GM18873 (cell line): ENCODE results near the gene NOS1.
"Not testable (repeated sequence)": the region's sequence is repeated elsewhere in the genome, so short reads cannot be mapped to it uniquely, and the experiment has no call there.

ENCODE experiments used
- ATAC-seq: cut with Tn5 transposase; IDR thresholded peaks from one replicate; pipeline ENCODE4 v1.9.1; 2021; ENCODE audit warnings: mild to moderate bottlenecking, moderate library complexity, moderate number of reproducible peaks; ENCODE audit not compliant: unreplicated experiment, low FRiP score

The NOS1 gene

DNA sequence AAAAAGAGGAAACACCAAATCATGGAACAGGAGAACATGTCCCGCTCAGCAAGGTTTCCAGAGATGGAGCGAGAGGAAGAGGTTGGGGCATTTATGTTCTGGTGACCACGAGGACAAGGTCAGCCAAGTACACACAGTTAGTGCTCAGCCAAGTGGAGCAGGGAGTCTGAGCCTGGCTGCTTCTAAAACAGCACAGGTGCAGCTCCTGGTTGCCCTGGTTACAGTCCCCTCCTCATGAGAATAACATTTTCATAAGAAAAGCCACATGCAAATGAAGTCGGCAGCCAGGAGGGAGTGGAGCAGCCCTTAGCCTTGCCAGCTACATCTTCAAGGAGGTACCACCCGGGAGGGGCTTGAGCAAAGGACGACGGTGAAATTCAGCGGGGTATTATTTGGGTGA is 81.8 kb downstream of the NOS1 start:
- ATAC-seq, result no peak

DNA sequence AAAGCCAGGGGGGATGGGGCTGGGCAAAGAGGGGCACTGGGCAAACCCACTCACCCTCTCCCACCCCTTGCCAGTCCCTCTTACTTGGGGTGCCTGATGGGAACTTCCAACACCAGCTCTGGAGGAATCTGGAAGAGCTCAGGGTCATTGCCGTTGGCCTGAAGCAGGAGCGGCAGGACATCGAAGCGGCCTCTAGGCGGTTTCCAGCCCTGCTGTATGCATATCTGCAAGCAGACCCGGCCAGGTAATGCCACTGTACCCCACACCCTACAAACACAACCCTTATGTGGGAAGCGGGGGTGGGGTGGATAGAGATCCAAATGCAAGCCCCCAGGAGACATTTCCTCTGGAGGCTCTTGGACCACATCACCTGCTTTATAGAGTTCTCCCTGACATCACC is 83.6 kb downstream of the NOS1 start:
- no peak for ATAC-seq

DNA sequence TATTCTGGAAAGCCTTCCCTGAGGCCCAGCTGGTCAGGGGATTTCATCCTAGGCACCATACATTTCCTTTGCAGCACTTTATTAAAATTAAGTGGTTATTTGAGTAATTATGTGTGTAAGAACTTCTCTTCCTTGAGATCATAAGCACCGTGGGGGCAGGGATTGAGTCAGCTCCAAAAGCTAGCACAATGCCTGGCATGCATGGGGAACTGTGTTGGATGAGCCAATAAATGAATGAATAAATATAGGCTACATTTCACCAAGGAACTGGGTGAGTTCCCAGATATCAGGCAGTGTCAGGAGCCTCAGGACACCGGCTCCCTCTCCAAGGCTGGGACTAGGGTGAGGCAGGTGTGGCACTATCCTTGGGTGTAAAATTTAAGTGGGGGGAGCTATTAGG is 88.3 kb downstream of the NOS1 start:
- ATAC-seq, result no peak

DNA sequence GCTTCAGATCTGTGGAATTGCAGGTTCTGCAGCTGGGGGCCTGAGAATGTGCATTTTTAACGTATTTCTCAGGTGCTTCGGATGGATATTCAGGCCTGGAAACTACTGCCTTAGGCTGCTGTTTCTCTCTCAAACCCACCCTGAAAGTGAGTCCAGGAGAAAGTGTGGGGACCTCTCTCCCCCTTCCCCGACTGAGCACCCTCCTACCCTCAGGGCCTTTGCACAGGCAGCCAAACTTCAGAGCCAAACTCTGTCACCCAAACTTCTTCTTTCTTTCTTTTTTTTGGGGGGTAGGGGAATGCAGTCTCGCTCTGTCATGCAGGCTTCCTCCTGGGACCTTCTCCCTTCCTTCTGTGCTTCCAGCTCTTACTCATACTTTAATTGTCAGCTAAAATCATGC is 88.7 kb downstream of the NOS1 start:
- ATAC-seq, result no peak

DNA sequence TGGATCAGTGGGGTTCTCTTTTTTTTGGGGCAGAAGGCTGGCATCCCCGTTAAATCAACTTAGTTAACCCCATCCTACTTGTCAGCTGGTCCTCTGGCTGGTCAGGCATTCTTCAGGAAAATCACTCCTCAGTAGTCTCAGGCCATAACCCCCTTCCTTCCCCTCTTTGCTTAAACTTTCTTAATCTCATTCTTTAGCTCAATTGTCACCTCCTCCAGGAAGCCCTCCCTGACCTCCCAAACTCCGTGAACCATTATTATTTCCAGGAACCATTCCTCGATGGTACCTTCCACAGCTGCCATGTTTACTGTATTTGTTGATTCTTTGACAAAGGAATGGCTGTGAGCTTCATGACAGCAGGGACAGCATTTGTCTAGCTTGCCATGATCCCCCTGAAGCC is 98.7 kb downstream of the NOS1 start:
- ATAC-seq, result no peak

DNA sequence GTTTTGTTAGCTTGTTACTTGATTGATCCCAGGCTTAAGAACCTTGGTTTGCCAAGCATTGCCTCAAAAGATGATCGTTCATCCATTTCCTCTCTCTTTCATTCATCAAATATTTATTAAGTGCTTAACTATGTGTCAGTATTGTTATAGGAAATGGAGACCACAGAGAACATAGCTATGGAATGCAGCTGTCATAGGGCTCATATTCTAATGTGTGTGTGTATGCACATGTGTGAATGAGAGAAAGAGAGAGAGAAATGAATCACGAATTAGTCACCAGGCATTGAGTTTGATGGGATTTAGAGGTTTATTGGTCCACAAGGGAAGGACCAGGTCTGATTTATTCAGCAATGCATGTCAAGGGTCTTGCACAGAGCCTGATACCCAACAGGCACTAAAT is 100.2 kb downstream of the NOS1 start:
- no peak for ATAC-seq

DNA sequence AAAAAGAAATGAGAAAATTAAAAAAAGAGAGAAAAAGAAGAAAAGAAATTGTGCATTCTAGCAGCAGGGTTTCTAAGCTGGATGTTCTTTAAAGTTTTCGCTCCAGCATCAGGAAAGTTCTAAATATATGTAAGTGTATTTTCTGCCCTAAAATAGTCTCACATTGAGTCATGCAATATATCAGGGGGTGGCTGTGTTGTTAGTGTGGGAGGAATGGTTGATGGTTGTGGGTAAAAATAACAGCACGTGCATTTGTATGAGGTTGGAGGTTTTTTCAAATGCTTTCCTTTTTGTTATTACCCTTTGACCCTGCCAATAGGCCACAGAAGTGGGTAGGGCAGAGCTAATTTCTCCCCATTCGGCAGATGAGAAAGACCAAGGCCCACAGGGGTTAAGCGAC is 106.0 kb downstream of the NOS1 start:
- no peak for ATAC-seq

GRCh38 chr12:117243488-117243887 is 117.9 kb downstream of the NOS1 start:
- ATAC-seq, result no peak

- no peak for ATAC-seq
Measured at GRCh38 chr12:117241697-117242096, 119.7 kb downstream of the NOS1 start.

DNA sequence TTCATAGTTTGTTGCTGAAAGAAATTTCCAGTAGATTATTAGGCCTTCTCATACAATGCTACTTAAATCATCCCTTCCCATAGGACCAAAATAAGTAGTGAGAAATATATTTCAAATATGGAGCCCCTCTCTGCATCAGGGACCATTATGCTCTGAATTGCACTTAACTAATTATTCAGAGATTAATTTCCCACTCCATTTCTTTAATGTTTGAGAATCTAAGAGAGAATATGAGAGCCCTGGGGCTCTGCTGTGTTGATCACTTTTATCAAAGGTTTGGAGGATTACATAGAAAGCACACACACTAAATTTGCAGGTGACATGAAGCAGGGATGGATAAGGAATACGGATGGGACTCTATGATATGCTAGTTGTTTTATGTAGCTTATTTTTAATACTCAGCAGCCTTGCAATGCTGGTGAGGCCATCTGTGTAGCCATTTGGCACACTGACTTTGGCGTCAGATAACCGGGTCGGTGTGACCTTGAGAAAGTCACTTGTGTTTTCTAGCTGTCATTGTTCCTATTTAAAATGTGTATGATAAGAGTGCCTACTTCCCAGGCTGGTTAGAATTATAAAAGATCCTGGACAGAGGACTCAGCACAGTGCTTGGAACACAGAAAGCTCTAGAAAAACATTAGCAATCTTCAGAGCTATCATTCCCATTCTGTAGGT is 121.2 kb downstream of the NOS1 start:
- ATAC-seq, result no peak

GRCh38 chr12:117236456-117237001 is 124.9 kb downstream of the NOS1 start:
- ATAC-seq, result no peak

DNA sequence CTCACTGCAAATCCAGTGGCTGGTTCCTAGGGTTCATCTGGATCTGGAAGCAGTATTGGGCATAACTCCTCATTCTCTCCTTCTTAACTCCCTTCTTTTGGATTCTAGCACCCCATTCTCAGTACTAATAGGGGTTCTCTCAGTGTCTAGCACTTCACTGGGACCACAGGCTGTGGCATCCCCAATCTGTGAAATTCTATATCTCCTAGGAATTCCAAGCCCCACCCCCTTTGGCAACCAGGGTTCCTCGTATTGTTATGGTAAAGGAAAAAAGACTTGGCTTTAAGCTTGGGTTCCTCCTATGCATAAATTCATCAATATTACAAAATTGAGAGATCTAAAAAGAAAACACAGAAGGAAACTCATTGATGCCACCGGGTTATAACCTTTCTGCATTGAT is 126.2 kb downstream of the NOS1 start:
- ATAC-seq, result no peak

DNA sequence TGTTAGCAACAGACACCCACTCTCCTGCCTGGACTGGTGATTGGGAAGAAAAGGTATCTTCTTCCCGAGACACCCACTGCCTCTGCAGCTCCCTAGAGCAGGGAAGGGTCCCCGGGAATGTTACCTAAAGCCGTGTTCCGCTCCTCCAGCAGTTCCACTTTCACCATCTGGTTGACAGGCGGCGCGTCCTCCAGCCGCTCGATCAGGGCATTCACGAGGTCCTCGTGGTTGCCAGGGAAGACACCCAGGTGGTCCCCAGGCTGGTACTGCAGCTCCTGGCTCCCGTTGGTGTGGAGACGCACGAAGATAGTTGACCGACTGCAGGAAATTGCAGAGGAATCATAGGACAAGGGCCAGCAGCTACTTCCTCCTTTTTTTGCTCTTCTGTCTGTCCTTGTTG is 127.0 kb downstream of the NOS1 start:
- no peak for ATAC-seq

DNA sequence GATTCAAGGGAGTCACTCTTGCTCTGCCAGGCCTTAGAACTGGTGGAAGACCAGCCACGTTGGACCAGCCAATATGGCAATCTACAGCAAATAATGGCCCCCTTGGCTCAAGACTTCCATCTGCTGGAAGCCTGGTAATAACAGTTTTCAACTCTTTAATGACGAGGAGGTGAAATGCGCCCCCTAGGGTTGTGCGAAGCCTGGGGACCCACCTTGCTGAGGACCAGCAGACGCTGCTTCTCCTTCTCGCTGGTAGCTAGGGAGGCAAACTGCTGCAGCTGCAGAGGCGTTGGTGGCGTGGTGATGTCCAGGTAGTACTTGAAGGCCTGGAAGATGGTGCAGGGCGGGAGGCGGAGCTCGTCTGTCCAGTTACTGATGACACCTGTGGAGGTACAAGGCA is 129.7 kb downstream of the NOS1 start:
- no peak for ATAC-seq

- ATAC-seq, result no peak
Measured at GRCh38 chr12:117228239-117228638, 133.2 kb downstream of the NOS1 start.

DNA sequence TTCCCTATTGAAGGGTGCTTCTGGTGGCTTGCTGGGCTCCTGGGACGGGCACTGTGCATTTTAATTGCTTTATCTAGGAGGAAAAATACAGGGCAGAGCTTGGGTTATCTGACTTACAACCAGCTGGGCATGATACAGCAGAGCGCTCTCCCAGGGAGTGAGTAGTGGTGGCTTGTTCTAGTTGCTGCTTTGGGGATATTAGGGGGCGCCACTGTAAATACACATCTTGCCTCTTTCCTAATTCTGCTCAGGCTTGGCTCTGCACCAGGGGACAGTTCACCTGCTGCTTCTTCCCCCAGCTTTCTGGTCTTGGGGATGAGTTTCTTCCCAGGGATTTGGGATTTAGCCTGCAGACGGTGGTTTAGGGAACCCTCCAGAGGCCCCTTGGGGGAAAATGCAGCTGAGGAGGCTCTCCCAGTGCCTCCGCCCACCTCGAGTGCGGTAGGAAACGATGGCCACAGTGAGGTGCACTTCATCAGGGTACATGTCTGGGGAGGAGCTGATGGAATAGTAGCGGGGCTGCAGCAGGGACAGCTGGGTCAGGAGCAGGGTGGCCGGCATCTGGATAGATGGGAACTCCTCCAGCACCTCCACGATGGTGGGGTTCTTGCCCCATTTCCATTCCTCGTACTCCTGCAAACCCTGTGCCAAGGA is 134.3 kb downstream of the NOS1 start:
- ATAC-seq, result no peak

DNA sequence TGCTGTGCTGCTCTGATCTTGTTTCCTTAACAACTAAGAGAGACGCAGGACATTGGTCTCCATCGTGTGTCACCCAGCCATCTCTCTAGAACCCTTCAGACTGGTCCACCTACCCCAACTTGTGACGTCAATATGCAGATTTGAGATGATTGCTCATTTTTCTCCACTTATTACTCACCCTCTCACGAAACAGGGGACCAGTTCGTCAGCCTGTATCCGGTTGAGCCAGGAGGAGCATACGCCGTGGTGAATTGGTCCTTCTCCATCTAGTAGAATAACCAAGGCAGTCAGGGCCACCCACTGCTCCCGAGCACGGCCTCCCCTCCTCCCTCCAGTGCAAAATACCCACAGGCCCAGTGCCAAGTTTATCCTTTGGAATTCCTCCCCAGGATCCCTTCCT is 134.9 kb downstream of the NOS1 start:
- ATAC-seq, result no peak

DNA sequence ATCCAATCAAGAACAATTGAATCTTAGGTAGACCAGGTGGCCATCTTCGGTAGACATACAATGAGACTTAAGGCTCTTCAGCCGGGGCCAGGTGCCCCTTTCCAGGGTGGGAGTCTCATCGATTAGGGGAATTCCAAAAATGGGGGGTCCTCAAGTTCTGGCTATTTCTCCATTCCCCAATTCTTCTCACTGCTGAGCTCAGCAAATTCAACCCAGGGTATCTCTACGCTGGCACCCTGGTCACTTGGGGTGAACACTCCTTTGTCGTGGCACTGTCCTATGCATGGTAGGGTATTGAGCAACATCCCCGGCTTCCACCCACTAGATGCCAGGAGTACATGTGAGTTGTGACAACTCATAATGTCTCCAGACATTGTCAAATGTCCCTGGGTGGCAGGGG is 136.2 kb downstream of the NOS1 start:
- ATAC-seq, result no peak

DNA sequence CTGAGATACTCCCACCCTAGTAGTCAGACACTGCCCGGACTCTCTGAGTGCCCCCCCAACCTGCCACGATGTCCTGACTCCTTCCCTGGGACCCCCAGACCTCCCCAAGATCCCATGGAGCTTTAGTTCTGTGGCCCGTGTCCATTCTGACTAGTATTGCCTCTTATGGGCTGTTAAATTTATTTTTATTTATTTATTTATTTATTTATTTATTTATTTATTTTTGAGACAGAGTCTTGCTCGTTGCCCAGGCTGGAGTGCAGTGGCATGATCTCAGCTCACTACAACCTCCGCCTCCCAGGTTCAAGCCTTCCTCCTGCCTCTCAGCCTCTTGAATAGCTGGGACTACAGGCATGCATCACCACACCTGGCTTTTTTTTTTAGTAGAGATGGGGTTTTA is 140.5 kb downstream of the NOS1 start:
- ATAC-seq, result not testable (repeated sequence)

DNA sequence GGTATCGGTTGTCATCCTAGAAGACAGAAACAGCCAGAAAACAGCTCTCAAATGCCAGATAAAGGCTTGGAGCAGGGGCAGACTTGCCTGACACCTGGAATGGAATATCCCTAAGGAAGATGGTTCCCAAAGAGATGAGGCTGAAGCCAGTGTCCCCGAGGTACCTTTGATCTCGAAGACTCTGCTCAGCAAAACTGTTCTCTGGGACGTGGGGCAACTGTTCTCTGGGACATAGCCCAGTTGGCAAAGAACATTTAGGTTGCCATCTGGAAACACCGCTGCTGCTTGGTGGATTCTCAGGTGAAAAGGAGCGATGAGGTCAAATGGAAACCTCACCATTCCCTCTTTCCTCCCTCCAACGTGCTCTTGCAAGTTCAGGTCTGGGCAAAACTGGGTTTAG is 143.3 kb downstream of the NOS1 start:
- ATAC-seq, result no peak

DNA sequence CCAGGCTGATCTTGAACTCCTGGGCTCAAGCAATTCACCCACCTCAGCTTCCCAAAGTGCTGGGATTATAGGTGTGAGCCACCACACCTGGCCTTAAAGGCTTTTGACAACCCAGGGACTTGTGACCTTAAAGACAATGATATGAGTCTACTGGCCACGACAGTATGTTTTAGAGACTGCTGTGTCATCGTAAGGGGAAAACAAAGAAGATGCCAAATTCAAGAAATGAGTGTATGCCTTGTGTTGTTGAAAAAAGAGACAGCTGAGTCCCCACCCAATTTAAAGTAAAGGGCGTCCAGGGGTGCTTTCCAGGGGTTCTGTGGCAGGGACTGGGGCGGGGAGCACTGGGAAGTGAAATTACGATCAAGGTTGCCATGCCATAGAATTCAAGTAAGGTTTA is 144.7 kb downstream of the NOS1 start:
- ATAC-seq, result no peak

- ATAC-seq, result no peak
Measured at GRCh38 chr12:117214797-117215196, 146.6 kb downstream of the NOS1 start.
